ENCODE measurements around the gene CTSF. TPM values are rescaled to one million over a fixed set of nuclear protein-coding genes. Genes with fewer than 3 reads are reported as not detected.
A peak's percentile ranks its signal among the peaks of the same experiment; 100 is the strongest.

CTSF gene
- polyA plus RNA-seq, 3 donors, result 1.5 to 3.5 (median 2.3) TPM

- H3K9ac ChIP-seq (ENCODE audit: insufficient read depth, low read length, poor library complexity, severe bottlenecking), result peak within 1 kb of the TSS; percentile 95
- peaks cover under 1 to 15% of the 10 kb centered on the region in 2 donors for H3K36me3 Mint-ChIP-seq
- DNase-seq, result peak; percentile 98 to 99 (median 99)
- H3K4me3 ChIP-seq (replicated peaks in 1 of 3; ENCODE audit: low read depth in 2 of 3, low read length in 3 of 3), result peak within 1 kb of the TSS; percentile 71 to 99 (median 82)
- intact Hi-C loops (cut with micrococcal nuclease), result loop anchor here (2.0 kb wide), 2 partner anchors 22 to 24 kb away; partner anchors contain the start of genes CCDC87 (in 2 of the 2), CCS (in 2 of the 2) and RBM4 (in 1 of the 2)
- H2AFZ ChIP-seq (ENCODE audit: insufficient read depth, low read depth, low read length, poor library complexity, severe bottlenecking), result peak within 1 kb of the TSS; percentile 93
- peak within 1 kb of the TSS; percentile 96 to 99 (median 98) for H3K27ac Mint-ChIP-seq
- peak within 1 kb of the TSS; percentile 94 to 98 for H3K4me3 Mint-ChIP-seq
- under 1% methylated on average over 90 of the region's 90 CpGs for WGBS (ENCODE audit: insufficient coverage)
- peak within 1 kb of the TSS; percentile 91 to 99 for H3K27ac ChIP-seq (ENCODE audit: low read depth in 1 of 2, low read length in 2 of 2)
- H3K27me3 ChIP-seq (ENCODE audit: control insufficient read depth in 2 of 2, insufficient read depth in 2 of 2, low read length in 2 of 2), result no peaks in the 10 kb centered on the region
- peaks cover 38% of the 10 kb centered on the region for H3K4me1 Mint-ChIP-seq
- H3K9me3 ChIP-seq (replicated peaks in 1 of 2; ENCODE audit: control insufficient read depth in 1 of 2, insufficient read depth in 1 of 2, low read length in 2 of 2), result no peaks in the 10 kb centered on the region
- no peak for TF ChIP-seq CTCF (IDR thresholded peaks at IDR 0.05)
- H3K79me2 ChIP-seq (ENCODE audit: insufficient read depth, low read length), result peaks cover 64% of the 10 kb centered on the region
- peaks cover 32 to 38% of the 10 kb centered on the region in 2 donors for H3K4me1 ChIP-seq (ENCODE audit: control insufficient read depth in 1 of 2, insufficient read depth in 2 of 2, low read length in 2 of 2)
- H3K9me3 Mint-ChIP-seq, result peaks cover 0 to 3% (median 0%) of the 10 kb centered on the region in 7 donors
- peak within 1 kb of the TSS; percentile 88 for H3K4me2 ChIP-seq (replicated peaks; ENCODE audit: extremely low read depth, low read length, poor library complexity, severe bottlenecking)
- peaks cover 0 to 2% (median 2%) of the 10 kb centered on the region in 3 donors for H3K27me3 Mint-ChIP-seq (ENCODE audit: low read depth in 3 of 3)
- H3K36me3 ChIP-seq (replicated peaks in 1 of 2; ENCODE audit: control insufficient read depth in 1 of 2, insufficient read depth in 2 of 2, low read length in 2 of 2), result peaks cover under 1 to 7% of the 10 kb centered on the region in 2 donors
- H4K20me1 ChIP-seq (ENCODE audit: insufficient read depth, low read length), result peaks cover 46% of the 10 kb centered on the region
These were observed 48.2 kb upstream of the CTSF start, which contains the start of gene RBM14 for GRCh38 chr11:66616379-66617154. Gene RBM14 (plus strand): TSS chr11:66616630. CDS start chr11:66616721, 91 bp downstream.

GRCh38 chr11:66614073-66614472, 45.7 kb upstream of the CTSF start:
- no peak for TF ChIP-seq CTCF (IDR thresholded peaks at IDR 0.05)
- DNase-seq, result no peak
- Mint-ChIP-seq H3K9me3 (peaks cover 0 to 3% (median 0%) of the 10 kb centered on the region in 7 donors), H3K4me3 (no peak overlapping the region), H3K4me1 (peaks cover 24% of the 10 kb centered on the region), H3K27me3 (ENCODE audit: low read depth in 3 of 3) (peaks cover 0 to 2% (median 2%) of the 10 kb centered on the region in 3 donors), H3K27ac (no peak overlapping the region), H3K36me3 (no peaks in the 10 kb centered on the region)
- H3K36me3 ChIP-seq (replicated peaks in 1 of 2; ENCODE audit: control insufficient read depth in 1 of 2, insufficient read depth in 2 of 2, low read length in 2 of 2), result no peaks in the 10 kb centered on the region
- no peak overlapping the region for H2AFZ ChIP-seq (ENCODE audit: insufficient read depth, low read depth, low read length, poor library complexity, severe bottlenecking)
- 95% methylated on average over 8 of the region's 13 CpGs for WGBS (ENCODE audit: insufficient coverage)
- H3K79me2 ChIP-seq (ENCODE audit: insufficient read depth, low read length), result peaks cover 39% of the 10 kb centered on the region
- no peak overlapping the region for H3K27ac ChIP-seq (ENCODE audit: low read depth in 1 of 2, low read length in 2 of 2)
- H3K9me3 ChIP-seq (replicated peaks in 1 of 2; ENCODE audit: control insufficient read depth in 1 of 2, insufficient read depth in 1 of 2, low read length in 2 of 2), result no peaks in the 10 kb centered on the region
- H3K4me2 ChIP-seq (replicated peaks; ENCODE audit: extremely low read depth, low read length, poor library complexity, severe bottlenecking), result no peak overlapping the region
- no peak overlapping the region for H3K9ac ChIP-seq (ENCODE audit: insufficient read depth, low read length, poor library complexity, severe bottlenecking)
- no peak overlapping the region for H3K4me3 ChIP-seq (replicated peaks in 1 of 3; ENCODE audit: low read depth in 2 of 3, low read length in 3 of 3)
- peaks cover 23 to 28% of the 10 kb centered on the region in 2 donors for H3K4me1 ChIP-seq (ENCODE audit: control insufficient read depth in 1 of 2, insufficient read depth in 2 of 2, low read length in 2 of 2)
- intact Hi-C loops (cut with micrococcal nuclease), result no loop called here
- H4K20me1 ChIP-seq (ENCODE audit: insufficient read depth, low read length), result peaks cover 23% of the 10 kb centered on the region
- no peaks in the 10 kb centered on the region for H3K27me3 ChIP-seq (ENCODE audit: control insufficient read depth in 2 of 2, insufficient read depth in 2 of 2, low read length in 2 of 2)
